ENCODE results near the gene PLP1. TPM values are rescaled to one million over a fixed set of nuclear protein-coding genes. Genes with fewer than 3 reads are reported as not detected.

PLP1 gene
- total and polyA plus RNA-seq, 2 of the 8 experiments (the other 6 are each of a cell fraction or from before 2014, with no cell fraction given), result 49.2 to 218 TPM

GRCh38 chrX:103730147-103730795, 46.4 kb upstream of the PLP1 start:
- H2BK20ac ChIP-seq (ENCODE audit: low read length), result no peak overlapping the region
- H3K23me2 ChIP-seq (ENCODE audit: low read depth, low read length), result no peaks in the 10 kb centered on the region
- no peak overlapping the region for H2BK120ac ChIP-seq (replicated peaks; ENCODE audit: low read depth, low read length)
- H4K8ac ChIP-seq (ENCODE audit: extremely low read depth, insufficient read depth, low read length), result no peak overlapping the region
- H3K4ac ChIP-seq (replicated peaks; ENCODE audit: insufficient read length, low read depth, low read length), result no peak overlapping the region
- no peaks in the 10 kb centered on the region; a peak in 1 of 7 replicates for H3K27me3 ChIP-seq (replicated peaks in 1 of 4; ENCODE audit: control insufficient read depth in 3 of 4, extremely low read depth in 1 of 4, insufficient read depth in 3 of 4, low read length in 3 of 4)
- H3K14ac ChIP-seq (ENCODE audit: insufficient read length), result no peak overlapping the region
- no peak for FAIRE-seq
- H3K36me3 ChIP-seq (ENCODE audit: control insufficient read depth in 2 of 4, insufficient read depth in 4 of 4, low read length in 3 of 4), result no peaks in the 10 kb centered on the region
- H3K27ac ChIP-seq (ENCODE audit: low read depth, low read length), result no peak overlapping the region
- H3K79me2 ChIP-seq (ENCODE audit: control insufficient read depth in 1 of 2, insufficient read depth in 2 of 2, low read length in 2 of 2), result no peaks in the 10 kb centered on the region
- no peak overlapping the region for H2AK5ac ChIP-seq (ENCODE audit: low read depth, low read length)
- no peak for DNase-seq (ENCODE audit: low read depth in 1 of 2, low spot score in 2 of 2)
- POLR2A ChIA-PET (ENCODE audit: partially characterized antibody), result interaction anchor here (0.9 to 4.6 kb wide), 9 partner anchors 8 to 54 kb away, joined by 3 to 26 read pairs (median 3); no protein-coding TSS in a partner anchor
- no peak overlapping the region for H3K23ac ChIP-seq (ENCODE audit: insufficient read length)
- peak overlapping the region; percentile 50; the same call in 1 of the 2 replicates for H2BK12ac ChIP-seq (ENCODE audit: low read depth, low read length)
- H3K79me1 ChIP-seq (ENCODE audit: low read depth, low read length), result no peaks in the 10 kb centered on the region
- no peak overlapping the region for H3K56ac ChIP-seq (replicated peaks; ENCODE audit: insufficient read length, low read depth, low read length)
- no peak overlapping the region for H4K5ac ChIP-seq (ENCODE audit: insufficient read length, low read depth, low read length)
- no peak overlapping the region for H4K91ac ChIP-seq (replicated peaks; ENCODE audit: insufficient read length, low read length)
- no peaks in the 10 kb centered on the region for H4K20me1 ChIP-seq (replicated peaks in 1 of 2; ENCODE audit: control insufficient read depth in 1 of 2, insufficient read depth in 2 of 2, low read length in 2 of 2)
- H2BK5ac ChIP-seq (ENCODE audit: low read depth, low read length), result peak overlapping the region; percentile 45; the same call in 1 of the 2 replicates
- 0 out of 4 replicates have a peak overlapping the region, but pooled peaks of 1 of the 2 experiments have one; percentile 15 for H3K4me2 ChIP-seq (ENCODE audit: insufficient read depth in 1 of 2, low read depth in 2 of 2, low read length in 2 of 2)
- H2BK15ac ChIP-seq (ENCODE audit: low read length), result no peak overlapping the region
- no peaks in the 10 kb centered on the region for H3K9me3 ChIP-seq (ENCODE audit: insufficient read depth in 2 of 2, low read depth in 1 of 2, low read length in 1 of 2)
- H3K4me1 ChIP-seq (replicated peaks in 1 of 4; ENCODE audit: control insufficient read depth in 3 of 4, insufficient read depth in 4 of 4, low read length in 3 of 4), result peaks cover 7 to 22% (median 17%) of the 10 kb centered on the region in 4 experiments
- 70% methylated on average over 3 of the region's 3 CpGs; no CpG with 5 or more reads in 1 of the 2 experiments for WGBS, 2 experiments (ENCODE audit: extremely low coverage in 1 of 2, insufficient coverage in 1 of 2, insufficient read length in 1 of 2, insufficient replicate concordance in 2 of 2, low coverage in 1 of 2, low lambda C conversion rate in 2 of 2, missing lambda C conversion rate in 1 of 2)
- H2AFZ ChIP-seq (ENCODE audit: low read length), result no peak overlapping the region
- no peak overlapping the region for H3K9ac ChIP-seq (replicated peaks in 1 of 4; ENCODE audit: extremely low read depth in 1 of 4, low read depth in 3 of 4, low read length in 3 of 4)
- no peak overlapping the region for H3K4me3 ChIP-seq (ENCODE audit: extremely low read depth in 1 of 4, insufficient read depth in 2 of 4, low read depth in 3 of 4, low read length in 4 of 4)
- H3K18ac ChIP-seq (ENCODE audit: extremely low read depth, low read length), result no peak overlapping the region
- CTCF ChIA-PET (ENCODE audit: partially characterized antibody), result interaction anchor here (0.5 to 2.5 kb wide), 14 partner anchors 8 to 929 kb away, joined by 3 to 8 read pairs (median 4); partner anchors contain the start of gene TMEM31
- TF ChIP-seq E2F6 (IDR thresholded peaks at IDR 0.05), result no peak
- no peak for TF ChIP-seq CTBP2 (IDR thresholded peaks at IDR 0.05; ENCODE audit: borderline replicate concordance, insufficient read depth, insufficient read length, low read length)
- no peak for TF ChIP-seq CBX5 (IDR thresholded peaks at IDR 0.05; ENCODE audit: low read depth, low read length)
- TF ChIP-seq SP2 (IDR thresholded peaks at IDR 0.05; ENCODE audit: low read length), result no peak
- no peak for TF ChIP-seq JUN (IDR thresholded peaks at IDR 0.05; ENCODE audit: low read depth, low read length)
- no peak for TF ChIP-seq RFX5 (IDR thresholded peaks at IDR 0.05; ENCODE audit: borderline replicate concordance, low read depth, low read length)
- TF ChIP-seq USF2 (IDR thresholded peaks at IDR 0.05; ENCODE audit: low read length), result no peak
- TF ChIP-seq TBP (IDR thresholded peaks at IDR 0.05; ENCODE audit: low read depth, low read length), result no peak
- TF ChIP-seq ASH2L (IDR thresholded peaks at IDR 0.05; ENCODE audit: low read length), result no peak
- TF ChIP-seq RBBP5 (IDR thresholded peaks at IDR 0.05; ENCODE audit: borderline replicate concordance, low read depth, low read length), result no peak
